Mesothelial cell of epicardium (in vitro differentiated cells): Measurements from ENCODE around the gene LTF. TPM values are rescaled to one million over a fixed set of nuclear protein-coding genes. Genes with fewer than 3 reads are reported as not detected.

Experiments used
- DNase-seq, 2 experiments: peaks; one replicate each; pipeline ENCODE4 v3.0.0; 2021; ENCODE audit warnings: low spot score in 2 of 2; ENCODE audit not compliant: unreplicated experiment in 2 of 2
- H3K27ac Mint-ChIP-seq: 2 replicates; pipeline ENCODE4 v1.8.0; 2021; ENCODE audit warnings: mixed read lengths
- H3K27me3 Mint-ChIP-seq: 2 replicates; pipeline ENCODE4 v1.8.0; 2021; ENCODE audit warnings: low read depth, mixed read lengths
- H3K36me3 Mint-ChIP-seq: 2 replicates; pipeline ENCODE4 v1.8.0; 2021; ENCODE audit warnings: mixed read lengths
- H3K4me1 Mint-ChIP-seq: 2 replicates; pipeline ENCODE4 v1.8.0; 2021; ENCODE audit warnings: mixed read lengths
- H3K4me3 Mint-ChIP-seq: 2 replicates; pipeline ENCODE4 v1.8.0; 2021; ENCODE audit warnings: mild to moderate bottlenecking, moderate library complexity, mixed read lengths
- H3K9me3 Mint-ChIP-seq: 2 replicates; pipeline ENCODE4 v1.8.0; 2021; ENCODE audit warnings: mixed read lengths
- total RNA-seq: library from RNA; stranded (reverse); gene quantifications from 3 replicates; pipeline ENCODE4 v1.2.1, GENCODE V29; 2021
- TF ChIP-seq, protein P1 (sequence below): fragments of 200-600 bp; sonication (generic); IDR thresholded peaks from one replicate; pipeline ENCODE4 v1.5.0; 2021; ENCODE audit warnings: antibody characterized with exemption; ENCODE audit not compliant: unreplicated experiment

LTF gene
- total RNA-seq, 1 donor from 2014 or later = not detected

DNA sequence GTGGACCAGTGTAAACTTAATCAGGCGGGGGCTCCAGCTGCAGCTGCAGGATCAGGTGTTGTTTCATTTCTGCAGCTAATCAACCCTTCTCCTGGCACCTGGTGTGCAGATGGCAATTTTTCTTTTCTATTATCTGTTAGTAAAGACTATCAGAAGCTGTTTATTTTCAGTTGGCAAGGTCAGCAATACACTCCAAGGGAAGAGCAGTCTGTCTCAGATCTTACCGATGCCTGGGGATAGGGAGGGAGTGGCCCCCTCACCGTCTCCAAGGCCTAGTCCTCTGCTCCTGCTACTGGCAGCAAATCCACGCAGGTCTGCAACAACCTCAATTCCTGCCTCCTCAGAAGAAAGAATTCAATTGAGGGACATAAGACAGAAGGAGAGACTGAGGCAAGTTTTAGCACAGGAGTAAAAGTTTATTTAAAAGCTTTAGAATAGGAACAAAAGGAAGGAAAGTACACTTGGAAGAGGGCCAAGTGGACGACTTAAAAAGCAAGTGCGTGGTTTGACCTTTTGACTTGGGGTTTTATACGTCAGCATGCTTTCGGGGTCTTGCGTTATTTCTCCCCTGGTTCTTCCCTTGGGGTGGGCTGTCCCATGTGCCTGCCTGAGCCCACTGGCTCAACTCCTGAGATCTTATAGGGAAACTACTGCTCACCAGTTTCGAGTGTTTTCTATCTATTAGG lies 48.4 kb downstream of the LTF start:
- peak overlapping the region; percentile 55 for H3K27ac Mint-ChIP-seq
- H3K4me1 Mint-ChIP-seq = peaks cover 13% of the 10 kb centered on the region
- H3K27me3 Mint-ChIP-seq = no peaks in the 10 kb centered on the region
- H3K9me3 Mint-ChIP-seq = no peaks in the 10 kb centered on the region
- no peaks in the 10 kb centered on the region for H3K36me3 Mint-ChIP-seq
- DNase-seq = no peak
- TF ChIP-seq, protein P1, sequence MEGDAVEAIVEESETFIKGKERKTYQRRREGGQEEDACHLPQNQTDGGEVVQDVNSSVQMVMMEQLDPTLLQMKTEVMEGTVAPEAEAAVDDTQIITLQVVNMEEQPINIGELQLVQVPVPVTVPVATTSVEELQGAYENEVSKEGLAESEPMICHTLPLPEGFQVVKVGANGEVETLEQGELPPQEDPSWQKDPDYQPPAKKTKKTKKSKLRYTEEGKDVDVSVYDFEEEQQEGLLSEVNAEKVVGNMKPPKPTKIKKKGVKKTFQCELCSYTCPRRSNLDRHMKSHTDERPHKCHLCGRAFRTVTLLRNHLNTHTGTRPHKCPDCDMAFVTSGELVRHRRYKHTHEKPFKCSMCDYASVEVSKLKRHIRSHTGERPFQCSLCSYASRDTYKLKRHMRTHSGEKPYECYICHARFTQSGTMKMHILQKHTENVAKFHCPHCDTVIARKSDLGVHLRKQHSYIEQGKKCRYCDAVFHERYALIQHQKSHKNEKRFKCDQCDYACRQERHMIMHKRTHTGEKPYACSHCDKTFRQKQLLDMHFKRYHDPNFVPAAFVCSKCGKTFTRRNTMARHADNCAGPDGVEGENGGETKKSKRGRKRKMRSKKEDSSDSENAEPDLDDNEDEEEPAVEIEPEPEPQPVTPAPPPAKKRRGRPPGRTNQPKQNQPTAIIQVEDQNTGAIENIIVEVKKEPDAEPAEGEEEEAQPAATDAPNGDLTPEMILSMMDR = no peak
- H3K4me3 Mint-ChIP-seq = no peak overlapping the region

DNA sequence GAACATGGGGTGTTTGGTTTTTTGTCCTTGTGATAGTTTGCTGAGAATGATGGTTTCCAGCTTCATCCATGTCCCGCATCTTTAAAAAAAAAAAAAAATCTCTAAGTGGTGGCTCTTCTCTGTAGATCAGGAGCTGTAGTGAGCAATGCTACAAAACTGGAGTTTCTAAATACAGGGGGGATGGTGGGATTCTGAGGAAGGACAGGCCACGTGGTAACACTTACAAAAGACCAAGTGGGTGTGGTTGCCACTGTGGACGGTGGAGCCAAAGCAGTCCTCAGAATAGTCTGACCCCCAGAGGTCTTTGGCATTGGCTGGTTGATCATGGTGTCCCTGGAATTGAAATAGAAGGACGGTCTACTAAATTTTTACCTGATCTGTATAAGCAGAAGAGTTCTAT lies 50.0 kb downstream of the LTF start:
- Mint-ChIP-seq H3K4me1 (peaks cover 13% of the 10 kb centered on the region), H3K36me3 (no peaks in the 10 kb centered on the region), H3K9me3 (no peaks in the 10 kb centered on the region), H3K27me3 (peaks cover 13% of the 10 kb centered on the region), H3K27ac (no peak overlapping the region), H3K4me3 (no peak overlapping the region)
- no peak for DNase-seq
- TF ChIP-seq, protein P1 = no peak

DNA sequence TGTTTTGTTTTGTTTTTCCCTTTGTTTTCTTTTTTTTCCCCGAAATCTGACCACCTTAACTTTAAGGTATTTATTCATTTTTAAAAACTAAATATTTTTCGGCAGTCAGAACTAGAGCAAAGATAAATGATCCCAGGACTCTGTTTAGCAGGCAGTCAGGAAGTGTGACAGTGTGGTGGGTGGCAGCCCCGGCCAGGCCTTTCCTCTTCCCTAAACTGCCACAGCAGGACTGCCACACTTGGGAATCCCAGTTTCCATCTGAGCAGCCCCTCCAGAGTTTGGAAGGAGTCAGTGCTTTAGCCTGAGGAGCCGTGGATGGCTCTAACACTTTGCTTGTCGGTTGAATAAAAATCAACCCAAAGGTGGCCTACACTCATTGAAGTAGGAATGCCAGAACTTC lies 50.8 kb downstream of the LTF start:
- TF ChIP-seq, protein P1 = no peak
- H3K27ac Mint-ChIP-seq = no peak overlapping the region
- no peaks in the 10 kb centered on the region for H3K9me3 Mint-ChIP-seq
- DNase-seq = no peak
- peaks cover 13% of the 10 kb centered on the region for H3K4me1 Mint-ChIP-seq
- H3K27me3 Mint-ChIP-seq = peaks cover 19% of the 10 kb centered on the region
- H3K4me3 Mint-ChIP-seq = no peak overlapping the region
- H3K36me3 Mint-ChIP-seq = no peaks in the 10 kb centered on the region

DNA sequence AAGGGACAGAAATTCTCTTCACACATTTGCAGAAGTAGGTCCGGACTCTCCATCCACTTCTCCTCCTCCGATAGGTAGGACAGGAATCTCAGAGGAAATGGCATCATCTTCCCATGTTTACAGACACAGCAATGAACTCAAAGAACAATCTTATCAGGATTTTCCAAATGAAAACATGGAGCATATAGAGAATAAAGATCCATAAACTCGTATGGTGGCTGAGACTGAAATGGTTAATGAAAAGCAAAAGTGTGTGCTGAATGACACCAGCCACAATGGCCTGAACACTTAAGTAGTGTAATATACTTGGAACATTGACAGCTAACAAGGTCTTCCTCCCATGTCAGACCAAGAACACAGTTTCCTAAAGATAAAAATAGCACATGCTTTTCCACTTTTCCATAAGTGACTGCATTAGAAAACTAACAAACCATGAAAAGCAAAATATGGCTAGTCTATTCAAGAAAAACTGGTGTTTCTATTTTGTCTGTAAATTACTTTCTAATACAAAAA lies 51.9 kb downstream of the LTF start:
- peaks cover 30% of the 10 kb centered on the region for H3K27me3 Mint-ChIP-seq
- TF ChIP-seq, protein P1 = no peak
- peaks cover 13% of the 10 kb centered on the region for H3K4me1 Mint-ChIP-seq
- H3K27ac Mint-ChIP-seq = no peak overlapping the region
- no peaks in the 10 kb centered on the region for H3K9me3 Mint-ChIP-seq
- no peaks in the 10 kb centered on the region for H3K36me3 Mint-ChIP-seq
- DNase-seq = no peak
- no peak overlapping the region for H3K4me3 Mint-ChIP-seq

DNA sequence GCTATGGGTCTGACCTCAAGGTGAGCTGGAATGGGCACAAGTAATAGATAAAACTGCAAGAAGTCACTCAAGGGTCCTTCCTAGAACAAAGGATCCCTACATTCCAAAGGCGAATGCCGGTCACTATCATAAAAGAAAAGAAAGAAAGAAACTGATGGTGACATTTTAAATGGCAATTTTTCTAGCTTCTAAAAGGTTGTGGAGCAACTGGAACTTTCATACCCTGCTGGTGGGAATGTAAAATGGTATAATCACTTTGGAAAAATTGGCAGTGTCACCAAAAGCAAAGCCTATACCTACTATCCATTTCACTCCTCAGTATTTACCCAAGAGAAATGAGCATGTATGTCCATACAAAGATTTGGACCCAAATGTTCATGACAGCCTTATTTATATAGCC lies 53.4 kb downstream of the LTF start:
- no peak overlapping the region for H3K27ac Mint-ChIP-seq
- DNase-seq = no peak
- H3K27me3 Mint-ChIP-seq = peaks cover 41% of the 10 kb centered on the region
- no peaks in the 10 kb centered on the region for H3K9me3 Mint-ChIP-seq
- peaks cover 7% of the 10 kb centered on the region for H3K4me1 Mint-ChIP-seq
- H3K36me3 Mint-ChIP-seq = no peaks in the 10 kb centered on the region
- TF ChIP-seq, protein P1 = no peak
- H3K4me3 Mint-ChIP-seq = no peak overlapping the region

DNA sequence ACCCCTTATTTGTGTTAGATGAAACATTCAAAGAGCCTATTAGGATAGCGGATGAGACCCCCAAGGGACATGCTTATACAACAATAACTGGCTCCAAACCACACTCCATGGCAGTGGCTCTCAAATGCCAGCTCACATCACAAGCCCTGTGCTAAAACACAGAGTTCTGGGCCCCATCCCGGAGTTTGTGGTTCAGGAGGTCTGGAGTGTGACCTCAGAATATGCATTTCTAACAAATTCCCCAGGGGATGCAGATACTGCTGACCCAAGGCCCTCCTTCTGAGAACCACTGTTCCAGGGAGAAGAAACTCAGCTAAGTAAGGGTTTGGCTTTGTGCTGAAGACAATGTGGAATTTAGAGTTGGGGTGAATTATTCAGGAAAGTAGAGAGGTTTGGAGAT lies 54.0 kb downstream of the LTF start:
- H3K27ac Mint-ChIP-seq = no peak overlapping the region

More for the DNA sequence above, 54.0 kb downstream of the LTF start:
- TF ChIP-seq, protein P1 = no peak
- peaks cover 43% of the 10 kb centered on the region for H3K27me3 Mint-ChIP-seq
- H3K36me3 Mint-ChIP-seq = no peaks in the 10 kb centered on the region
- no peak for DNase-seq
- H3K4me3 Mint-ChIP-seq = no peak overlapping the region
- no peaks in the 10 kb centered on the region for H3K9me3 Mint-ChIP-seq
- peaks cover 2% of the 10 kb centered on the region for H3K4me1 Mint-ChIP-seq
